ENCODE data around the gene DYNC1LI1. TPM values are rescaled to one million over a fixed set of nuclear protein-coding genes. Genes with fewer than 3 reads are reported as not detected.

The DYNC1LI1 gene
- total RNA-seq, 1 experiment from 2014 or later, result 56.2 TPM

GRCh38 chr3:32571192-32571485, 481 bp upstream of the DYNC1LI1 start:
- H3K79me2 ChIP-seq (ENCODE audit: insufficient read depth, low read length), result peaks cover 12% of the 10 kb centered on the region; the same call in 1 of the 2 replicates
- H3K9ac ChIP-seq (ENCODE audit: extremely low read depth, insufficient read length, low read length), result peak overlapping the region; percentile 82
- no peaks in the 10 kb centered on the region for H3K9me3 ChIP-seq (ENCODE audit: control insufficient read depth, low read depth, low read length)
- DNase-seq, result no peak
- Mint-ChIP-seq H3K27ac (peak overlapping the region; percentile 96 to 98 (median 96); a peak in 5 of 7 replicates), H3K4me1 (peaks cover 32 to 34% of the 10 kb centered on the region in 2 experiments), H3K27me3 (ENCODE audit: low read depth) (no peaks in the 10 kb centered on the region), H3K9me3 (no peaks in the 10 kb centered on the region; a peak in 1 of 5 replicates), H3K4me3 (peak overlapping the region; percentile 90 to 92), H3K36me3 (ENCODE audit: insufficient read depth in 1 of 3, low read depth in 3 of 3) (peaks cover 3 to 9% (median 3%) of the 10 kb centered on the region in 3 experiments; a peak in 5 of 7 replicates)
- no CpG with 5 or more reads among the region's 14 CpGs for WGBS (ENCODE audit: extremely low coverage, insufficient read length, low lambda C conversion rate)
- no peak overlapping the region for H4K91ac ChIP-seq (ENCODE audit: insufficient read length, low read depth, low read length)
- H3K23ac ChIP-seq (ENCODE audit: insufficient read length, low read depth, low read length), result no peak overlapping the region
- H3K14ac ChIP-seq (ENCODE audit: insufficient read depth, low read length), result no peak overlapping the region; the same call in 1 of the 2 replicates
- no peak overlapping the region for H4K8ac ChIP-seq (replicated peaks; ENCODE audit: insufficient read length, low read depth, low read length)
- no peaks in the 10 kb centered on the region for H3K27me3 ChIP-seq (ENCODE audit: insufficient read depth, low read length)
- H2BK5ac ChIP-seq (ENCODE audit: insufficient read length, low read length), result no peak overlapping the region
- H3K4me1 ChIP-seq (ENCODE audit: insufficient read depth, low read length), result no peaks in the 10 kb centered on the region
- H2AFZ ChIP-seq (ENCODE audit: low read length), result no peak overlapping the region
- no peaks in the 10 kb centered on the region for H3K79me1 ChIP-seq (ENCODE audit: insufficient read depth, low read depth, low read length, poor library complexity, severe bottlenecking)
- no peak overlapping the region for H2AK5ac ChIP-seq (ENCODE audit: insufficient read length, low read length)
- no peak overlapping the region for H3K4ac ChIP-seq (ENCODE audit: low read depth, low read length)
- H2BK120ac ChIP-seq (ENCODE audit: low read depth, low read length, poor library complexity, severe bottlenecking), result no peak overlapping the region
- no peak overlapping the region for H3K18ac ChIP-seq (ENCODE audit: insufficient read length, low read depth, low read length)
- no peak overlapping the region for H2BK15ac ChIP-seq (ENCODE audit: low read depth, low read length)
- H3K56ac ChIP-seq (ENCODE audit: insufficient read length, low read depth, low read length), result no peak overlapping the region
- no peak overlapping the region for H3T11ph ChIP-seq (ENCODE audit: low read length)
- H4K5ac ChIP-seq (ENCODE audit: insufficient read length, low read depth, low read length), result no peak overlapping the region
- H2BK20ac ChIP-seq (ENCODE audit: low read depth, low read length, poor library complexity, severe bottlenecking), result no peak overlapping the region
- no peak overlapping the region for H2BK12ac ChIP-seq (ENCODE audit: insufficient read length, low read depth, low read length)
- H3K27ac ChIP-seq (ENCODE audit: insufficient read length, low read depth, low read length), result peak overlapping the region; percentile 81
- peaks cover 5% of the 10 kb centered on the region for H3K23me2 ChIP-seq (ENCODE audit: insufficient read length, low read depth, low read length, poor library complexity, severe bottlenecking)
- H3K4me2 ChIP-seq (ENCODE audit: insufficient read depth, insufficient read length, low read length), result peak overlapping the region; percentile 94
- TF ChIP-seq CTCF (conservative IDR thresholded peaks at IDR 0.05), result no peak
- no peaks in the 10 kb centered on the region for H4K20me1 ChIP-seq (ENCODE audit: control insufficient read depth, insufficient read depth, insufficient read length)

Data from H9 (cell line).